ENCODE results near the gene SIRPG. TPM values are rescaled to one million over a fixed set of nuclear protein-coding genes. Genes with fewer than 3 reads are reported as not detected.
"Not testable (repeated sequence)": the region's sequence is repeated elsewhere in the genome, so short reads cannot be mapped to it uniquely, and the experiment has no call there.

SIRPG gene
- total and polyA plus RNA-seq, 2 of the 8 experiments (the other 6 are each of a cell fraction or from before 2014, with no cell fraction given) = 0.08 TPM; not detected in 1

GRCh38 chr20:1638643-1639042, 18.9 kb downstream of the SIRPG start:
- H3K4me3 ChIP-seq (ENCODE audit: extremely low read depth in 1 of 4, insufficient read depth in 2 of 4, low read depth in 3 of 4, low read length in 4 of 4); H3K79me2 ChIP-seq (ENCODE audit: control insufficient read depth in 1 of 2, insufficient read depth in 2 of 2, low read length in 2 of 2); H3K27ac ChIP-seq (ENCODE audit: low read depth, low read length); H3K4ac ChIP-seq (replicated peaks; ENCODE audit: insufficient read length, low read depth, low read length); H2BK5ac ChIP-seq (ENCODE audit: low read depth, low read length); CTCF ChIA-PET (ENCODE audit: partially characterized antibody); H2BK15ac ChIP-seq (ENCODE audit: low read length); POLR2A ChIA-PET (ENCODE audit: partially characterized antibody); H3K18ac ChIP-seq (ENCODE audit: extremely low read depth, low read length); H2AK5ac ChIP-seq (ENCODE audit: low read depth, low read length); H3K36me3 ChIP-seq (ENCODE audit: control insufficient read depth in 2 of 4, insufficient read depth in 4 of 4, low read length in 3 of 4); H3K56ac ChIP-seq (replicated peaks; ENCODE audit: insufficient read length, low read depth, low read length); H3K27me3 ChIP-seq (replicated peaks in 1 of 4; ENCODE audit: control insufficient read depth in 3 of 4, extremely low read depth in 1 of 4, insufficient read depth in 3 of 4, low read length in 3 of 4); DNase-seq (ENCODE audit: low read depth in 1 of 2, low spot score in 2 of 2); H2BK20ac ChIP-seq (ENCODE audit: low read length); H2AFZ ChIP-seq (ENCODE audit: low read length); H3K79me1 ChIP-seq (ENCODE audit: low read depth, low read length); H4K20me1 ChIP-seq (replicated peaks in 1 of 2; ENCODE audit: control insufficient read depth in 1 of 2, insufficient read depth in 2 of 2, low read length in 2 of 2); H4K91ac ChIP-seq (replicated peaks; ENCODE audit: insufficient read length, low read length); H3K4me1 ChIP-seq (replicated peaks in 1 of 4; ENCODE audit: control insufficient read depth in 3 of 4, insufficient read depth in 4 of 4, low read length in 3 of 4); H3K14ac ChIP-seq (ENCODE audit: insufficient read length); H3K9ac ChIP-seq (replicated peaks in 1 of 4; ENCODE audit: extremely low read depth in 1 of 4, low read depth in 3 of 4, low read length in 3 of 4); H3K23ac ChIP-seq (ENCODE audit: insufficient read length); H2BK12ac ChIP-seq (ENCODE audit: low read depth, low read length); H3K23me2 ChIP-seq (ENCODE audit: low read depth, low read length); H3K4me2 ChIP-seq (ENCODE audit: insufficient read depth in 1 of 2, low read depth in 2 of 2, low read length in 2 of 2); H2BK120ac ChIP-seq (replicated peaks; ENCODE audit: low read depth, low read length); H4K8ac ChIP-seq (ENCODE audit: extremely low read depth, insufficient read depth, low read length); H4K5ac ChIP-seq (ENCODE audit: insufficient read length, low read depth, low read length); H3K9me3 ChIP-seq (ENCODE audit: insufficient read depth in 2 of 2, low read depth in 1 of 2, low read length in 1 of 2); FAIRE-seq: not testable (repeated sequence)
- 92% methylated on average over 2 of the region's 2 CpGs; no CpG with 5 or more reads in 1 of the 2 experiments for WGBS, 2 experiments (ENCODE audit: extremely low coverage in 1 of 2, insufficient coverage in 1 of 2, insufficient read length in 1 of 2, insufficient replicate concordance in 2 of 2, low coverage in 1 of 2, low lambda C conversion rate in 2 of 2, missing lambda C conversion rate in 1 of 2)
